Measurements from ENCODE around the gene BATF. TPM values are rescaled to one million over a fixed set of nuclear protein-coding genes. Genes with fewer than 3 reads are reported as not detected.

BATF gene
- total RNA-seq, 2 experiments from 2014 or later = 46.4 to 47.0 TPM

DNA sequence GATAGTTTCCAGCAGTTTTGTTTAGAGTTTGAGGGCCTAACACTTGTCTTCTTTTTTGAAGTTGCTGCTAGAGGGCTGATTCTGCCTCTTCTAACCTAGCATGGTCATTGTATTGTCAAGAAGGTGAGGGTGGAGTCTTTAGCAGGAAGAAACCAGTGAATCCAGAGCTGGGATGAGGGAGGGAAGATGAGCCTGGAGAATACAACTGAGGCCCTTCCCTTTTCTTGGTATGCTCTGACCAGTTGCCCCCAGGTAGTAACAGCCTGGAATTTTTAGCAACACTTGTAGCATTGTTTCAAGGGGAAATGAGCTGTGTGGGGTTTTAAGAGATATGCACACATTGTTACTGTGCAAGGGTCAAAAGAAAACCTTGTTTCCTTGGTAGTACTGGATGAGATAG lies 65.1 kb downstream of the BATF start:
- Mint-ChIP-seq H3K36me3 (ENCODE audit: low read depth) (no peaks in the 10 kb centered on the region), H3K27me3 (no peaks in the 10 kb centered on the region), H3K4me3 (no peak overlapping the region), H3K4me1 (ENCODE audit: low read depth) (no peaks in the 10 kb centered on the region), H3K27ac (no peak overlapping the region), H3K9me3 (no peaks in the 10 kb centered on the region)
- ATAC-seq = no peak
- no peak for DNase-seq
- TF ChIP-seq, protein P1, sequence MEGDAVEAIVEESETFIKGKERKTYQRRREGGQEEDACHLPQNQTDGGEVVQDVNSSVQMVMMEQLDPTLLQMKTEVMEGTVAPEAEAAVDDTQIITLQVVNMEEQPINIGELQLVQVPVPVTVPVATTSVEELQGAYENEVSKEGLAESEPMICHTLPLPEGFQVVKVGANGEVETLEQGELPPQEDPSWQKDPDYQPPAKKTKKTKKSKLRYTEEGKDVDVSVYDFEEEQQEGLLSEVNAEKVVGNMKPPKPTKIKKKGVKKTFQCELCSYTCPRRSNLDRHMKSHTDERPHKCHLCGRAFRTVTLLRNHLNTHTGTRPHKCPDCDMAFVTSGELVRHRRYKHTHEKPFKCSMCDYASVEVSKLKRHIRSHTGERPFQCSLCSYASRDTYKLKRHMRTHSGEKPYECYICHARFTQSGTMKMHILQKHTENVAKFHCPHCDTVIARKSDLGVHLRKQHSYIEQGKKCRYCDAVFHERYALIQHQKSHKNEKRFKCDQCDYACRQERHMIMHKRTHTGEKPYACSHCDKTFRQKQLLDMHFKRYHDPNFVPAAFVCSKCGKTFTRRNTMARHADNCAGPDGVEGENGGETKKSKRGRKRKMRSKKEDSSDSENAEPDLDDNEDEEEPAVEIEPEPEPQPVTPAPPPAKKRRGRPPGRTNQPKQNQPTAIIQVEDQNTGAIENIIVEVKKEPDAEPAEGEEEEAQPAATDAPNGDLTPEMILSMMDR (IDR thresholded peaks at IDR 0.05) = no peak
- ChIA-PET POLR2A (no interaction called here), CTCF (interaction anchor here (0.6 to 2.1 kb wide), 3 partner anchors 10 to 99 kb away, joined by 3 to 7 read pairs (median 4); partner anchors contain the start of gene FLVCR2)
- intact Hi-C loops (cut with micrococcal nuclease) = no loop called here

DNA sequence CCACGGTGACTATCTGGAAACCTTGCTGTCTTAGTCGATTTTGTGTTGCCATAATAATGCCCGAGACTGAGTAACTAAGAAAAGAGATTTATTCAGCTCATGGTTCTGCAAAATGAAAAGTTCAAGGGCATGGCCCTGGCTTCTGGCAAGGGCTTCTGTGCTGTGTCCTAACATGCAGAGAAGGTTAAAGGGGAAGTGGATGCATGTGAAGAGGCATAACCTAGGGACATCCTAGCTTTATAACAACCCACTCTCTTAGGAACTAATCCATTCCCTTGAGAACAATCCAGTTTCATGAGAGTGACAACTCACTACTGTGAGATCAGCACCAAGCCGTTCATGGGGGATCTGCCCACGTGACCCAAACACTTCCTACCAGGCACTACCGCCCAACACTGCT lies 67.7 kb downstream of the BATF start:
- H3K36me3 Mint-ChIP-seq (ENCODE audit: low read depth) = no peaks in the 10 kb centered on the region
- H3K27ac Mint-ChIP-seq = no peak overlapping the region
- no peaks in the 10 kb centered on the region for H3K9me3 Mint-ChIP-seq
- no peak overlapping the region for H3K4me3 Mint-ChIP-seq
- no peaks in the 10 kb centered on the region for H3K4me1 Mint-ChIP-seq (ENCODE audit: low read depth)
- DNase-seq (no peak), ATAC-seq (no peak)
- TF ChIP-seq, protein P1 (IDR thresholded peaks at IDR 0.05) = no peak
- ChIA-PET POLR2A (no interaction called here), CTCF (interaction anchor here (0.8 to 2.0 kb wide), 4 partner anchors 13 to 166 kb away, joined by 3 to 10 read pairs (median 3); no protein-coding TSS in a partner anchor)
- H3K27me3 Mint-ChIP-seq = no peaks in the 10 kb centered on the region
- intact Hi-C loops (cut with micrococcal nuclease) = no loop called here

DNA sequence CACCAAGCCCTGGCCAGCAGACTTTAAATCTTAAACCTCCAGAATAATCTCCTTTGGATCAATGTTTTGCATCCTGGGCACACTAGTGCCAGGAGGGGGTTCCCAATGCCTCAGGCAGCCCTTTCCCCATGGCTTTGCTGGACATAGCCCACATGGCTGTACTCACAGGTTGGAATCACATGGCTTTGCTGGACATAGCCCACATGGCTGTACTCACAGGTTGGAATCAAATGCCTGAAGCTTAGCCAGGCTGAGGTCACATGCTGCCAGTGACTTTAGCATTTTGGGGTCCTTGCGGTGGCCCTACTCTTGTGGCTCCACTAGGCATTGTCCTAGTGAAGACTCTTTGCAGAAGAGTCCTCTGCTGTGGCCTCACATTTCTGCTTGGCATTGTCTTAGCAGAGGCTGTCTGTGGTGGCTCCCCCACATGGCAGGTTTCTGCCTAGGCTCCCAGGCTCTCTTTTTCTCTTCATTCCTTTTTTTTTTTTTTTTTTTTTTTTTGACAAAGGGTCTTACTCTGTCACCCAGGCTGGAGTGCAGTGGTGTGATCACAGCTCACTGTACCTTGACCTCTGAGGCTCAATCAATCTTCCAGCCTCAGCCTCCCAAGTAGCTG lies 69.2 kb downstream of the BATF start:
- TF ChIP-seq, protein P1 (IDR thresholded peaks at IDR 0.05) = no peak
- H3K27ac Mint-ChIP-seq = no peak overlapping the region
- no peak for ATAC-seq
- ChIA-PET POLR2A (no interaction called here), CTCF (interaction anchor here (1.1 to 1.6 kb wide), 2 partner anchors 14 to 63 kb away, joined by 4 to 5 read pairs; no protein-coding TSS in a partner anchor)
- H3K4me1 Mint-ChIP-seq (ENCODE audit: low read depth) = no peaks in the 10 kb centered on the region
- H3K9me3 Mint-ChIP-seq = no peaks in the 10 kb centered on the region
- DNase-seq = no peak
- no peaks in the 10 kb centered on the region for H3K27me3 Mint-ChIP-seq
- intact Hi-C loops (cut with micrococcal nuclease) = no loop called here
- H3K4me3 Mint-ChIP-seq = no peak overlapping the region
- H3K36me3 Mint-ChIP-seq (ENCODE audit: low read depth) = no peaks in the 10 kb centered on the region

DNA sequence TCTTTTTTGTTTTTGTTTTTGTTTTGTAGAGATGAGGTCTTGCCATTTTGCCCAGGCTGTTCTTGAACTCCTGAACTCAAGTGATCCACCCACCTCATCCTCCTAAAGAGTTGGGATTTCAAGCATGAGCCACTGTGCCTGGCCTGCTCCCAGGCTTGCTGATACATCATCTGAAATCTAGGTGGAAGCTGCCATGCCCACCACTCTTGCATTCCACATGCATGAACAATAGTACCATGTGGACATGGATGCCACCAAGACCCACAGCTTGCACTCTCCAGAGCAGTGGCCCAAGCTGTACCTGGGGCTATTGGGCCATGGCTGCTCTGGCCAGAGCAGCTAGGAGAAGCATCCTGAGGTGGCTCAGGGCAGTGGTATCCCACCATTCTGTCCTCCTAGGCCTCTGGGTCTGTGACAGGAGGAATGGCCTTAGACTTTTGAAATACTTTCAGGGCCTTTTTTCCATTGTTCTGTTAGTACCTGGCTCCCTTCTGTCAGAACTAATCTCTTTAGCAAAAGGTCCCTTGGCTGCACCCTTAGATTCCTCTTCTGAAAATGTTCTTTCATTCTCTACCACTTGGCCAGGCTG lies 69.8 kb downstream of the BATF start:
- intact Hi-C loops (cut with micrococcal nuclease) = no loop called here
- POLR2A ChIA-PET = no interaction called here
- H3K27me3 Mint-ChIP-seq = no peaks in the 10 kb centered on the region
- H3K27ac Mint-ChIP-seq = no peak overlapping the region
- no peak for ATAC-seq
- H3K9me3 Mint-ChIP-seq = no peaks in the 10 kb centered on the region
- TF ChIP-seq, protein P1 (IDR thresholded peaks at IDR 0.05) = no peak
- no peaks in the 10 kb centered on the region for H3K4me1 Mint-ChIP-seq (ENCODE audit: low read depth)
- CTCF ChIA-PET = interaction anchor here (1.1 to 1.6 kb wide), 2 partner anchors 15 to 63 kb away, joined by 4 to 5 read pairs; no protein-coding TSS in a partner anchor
- H3K36me3 Mint-ChIP-seq (ENCODE audit: low read depth) = no peaks in the 10 kb centered on the region
- no peak for DNase-seq
- no peak overlapping the region for H3K4me3 Mint-ChIP-seq

DNA sequence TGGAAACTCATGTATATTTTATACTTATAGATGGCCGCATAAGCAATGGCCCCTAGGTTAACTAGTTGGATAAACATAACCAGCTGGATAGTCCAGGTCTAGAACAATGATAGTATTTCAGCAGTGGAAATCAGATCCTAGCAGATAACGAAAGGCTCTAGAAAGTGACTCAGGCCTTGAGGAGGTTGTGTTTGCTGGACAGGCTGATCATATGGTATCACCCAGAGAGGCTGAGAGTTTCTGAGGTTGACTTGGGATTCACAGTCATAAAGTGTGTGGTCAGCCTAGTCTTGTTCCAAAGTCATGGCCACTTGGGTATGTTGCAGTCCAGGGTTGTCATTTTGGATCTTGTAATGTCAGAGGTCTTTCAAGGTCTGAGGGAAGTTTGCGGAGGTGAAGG lies 73.0 kb downstream of the BATF start:
- ChIA-PET POLR2A (no interaction called here), CTCF (no interaction called here)
- DNase-seq (no peak), ATAC-seq (no peak)
- no peaks in the 10 kb centered on the region for H3K27me3 Mint-ChIP-seq
- no peak overlapping the region for H3K4me3 Mint-ChIP-seq
- no peaks in the 10 kb centered on the region for H3K9me3 Mint-ChIP-seq
- intact Hi-C loops (cut with micrococcal nuclease) = no loop called here
- TF ChIP-seq, protein P1 (IDR thresholded peaks at IDR 0.05) = no peak
- H3K4me1 Mint-ChIP-seq (ENCODE audit: low read depth) = no peaks in the 10 kb centered on the region
- no peaks in the 10 kb centered on the region for H3K36me3 Mint-ChIP-seq (ENCODE audit: low read depth)
- H3K27ac Mint-ChIP-seq = no peak overlapping the region

Data from activated CD8-positive, alpha-beta T cell treated with anti-CD3 and anti-CD28 coated beads for 36 hours (primary cell).